ENCODE results near the gene C4orf50. TPM values are rescaled to one million over a fixed set of nuclear protein-coding genes. Genes with fewer than 3 reads are reported as not detected.

Gene C4orf50
- total RNA-seq, 5 donors from 2014 or later (not counting 1 experiment from before 2014, with no cell fraction given) = 0.28 to 3.0 (median 0.54) TPM

- H3K4me1 ChIP-seq (ENCODE audit: control insufficient read depth in 1 of 2, extremely low read depth in 1 of 2, insufficient read depth in 2 of 2, low read length in 2 of 2) = peaks cover 0 to 11% of the 10 kb centered on the region in 2 experiments
- ATAC-seq (replicated peaks in 1 of 4) (no peak), DNase-seq (no peak)
- ChIA-PET POLR2A (no interaction called here), CTCF (no interaction called here)
- 24% methylated on average over 7 of the region's 8 CpGs for WGBS (ENCODE audit: insufficient coverage)
- Mint-ChIP-seq H3K27me3 (peaks cover 53 to 74% of the 10 kb centered on the region in 2 donors), H3K27ac (no peak overlapping the region), H3K9me3 (no peaks in the 10 kb centered on the region), H3K4me3 (peak overlapping the region in 1 of 3 donors; percentile 34), H3K36me3 (no peaks in the 10 kb centered on the region), H3K4me1 (peaks cover 0 to 14% (median 13%) of the 10 kb centered on the region in 3 donors)
- H3K4me3 ChIP-seq (ENCODE audit: control insufficient read depth in 1 of 2, extremely low read depth in 1 of 2, low read length in 1 of 2) = no peak overlapping the region
- no peak overlapping the region for H3K27ac ChIP-seq (ENCODE audit: low read length)
- H3K36me3 ChIP-seq (ENCODE audit: control insufficient read depth in 2 of 2, extremely low read depth in 1 of 2, insufficient read depth in 1 of 2, low read length in 1 of 2) = no peaks in the 10 kb centered on the region
- H3K9me3 ChIP-seq = no peaks in the 10 kb centered on the region
- H3K27me3 ChIP-seq (replicated peaks in 1 of 2; ENCODE audit: control insufficient read depth in 2 of 2, extremely low read depth in 1 of 2, insufficient read depth in 2 of 2, low read length in 1 of 2) = peaks cover 11 to 72% of the 10 kb centered on the region in 2 experiments
Observed at GRCh38 chr4:5889002-5889696, 129.1 kb downstream of the C4orf50 start.

GRCh38 chr4:5888222-5889001 is 129.8 kb downstream of the C4orf50 start:
- no peak overlapping the region for H3K27ac ChIP-seq (ENCODE audit: low read length)
- CTCF ChIA-PET = no interaction called here
- no peaks in the 10 kb centered on the region for H3K36me3 Mint-ChIP-seq
- no peaks in the 10 kb centered on the region for H3K36me3 ChIP-seq (ENCODE audit: control insufficient read depth in 2 of 2, extremely low read depth in 1 of 2, insufficient read depth in 1 of 2, low read length in 1 of 2)
- H3K4me3 Mint-ChIP-seq = peak overlapping the region in 1 of 3 donors; percentile 34
- no peak for ATAC-seq (replicated peaks in 1 of 4)
- H3K9me3 ChIP-seq = no peaks in the 10 kb centered on the region
- POLR2A ChIA-PET = no interaction called here
- H3K4me3 ChIP-seq (ENCODE audit: control insufficient read depth in 1 of 2, extremely low read depth in 1 of 2, low read length in 1 of 2) = no peak overlapping the region
- no peak for DNase-seq
- WGBS (ENCODE audit: insufficient coverage) = 2% methylated on average over 48 of the region's 81 CpGs
- peaks cover 0 to 11% of the 10 kb centered on the region in 2 experiments for H3K4me1 ChIP-seq (ENCODE audit: control insufficient read depth in 1 of 2, extremely low read depth in 1 of 2, insufficient read depth in 2 of 2, low read length in 2 of 2)
- H3K9me3 Mint-ChIP-seq = no peaks in the 10 kb centered on the region
- H3K27ac Mint-ChIP-seq = no peak overlapping the region
- H3K4me1 Mint-ChIP-seq = peaks cover 0 to 13% (median 13%) of the 10 kb centered on the region in 3 donors
- peaks cover 48 to 69% of the 10 kb centered on the region in 2 donors for H3K27me3 Mint-ChIP-seq
- H3K27me3 ChIP-seq (replicated peaks in 1 of 2; ENCODE audit: control insufficient read depth in 2 of 2, extremely low read depth in 1 of 2, insufficient read depth in 2 of 2, low read length in 1 of 2) = peaks cover 10 to 65% of the 10 kb centered on the region in 2 experiments

- peaks cover 0 to 11% of the 10 kb centered on the region in 2 experiments for H3K4me1 ChIP-seq (ENCODE audit: control insufficient read depth in 1 of 2, extremely low read depth in 1 of 2, insufficient read depth in 2 of 2, low read length in 2 of 2)
- CTCF ChIA-PET = no interaction called here
- Mint-ChIP-seq H3K4me1 (peaks cover 0 to 11% (median 11%) of the 10 kb centered on the region in 3 donors), H3K9me3 (no peaks in the 10 kb centered on the region), H3K27me3 (peaks cover 52 to 70% of the 10 kb centered on the region in 2 donors), H3K4me3 (peak overlapping the region in 1 of 3 donors; percentile 31), H3K27ac (no peak overlapping the region), H3K36me3 (no peaks in the 10 kb centered on the region)
- 8% methylated on average over 35 of the region's 70 CpGs for WGBS (ENCODE audit: insufficient coverage)
- no peaks in the 10 kb centered on the region for H3K36me3 ChIP-seq (ENCODE audit: control insufficient read depth in 2 of 2, extremely low read depth in 1 of 2, insufficient read depth in 1 of 2, low read length in 1 of 2)
- no peak overlapping the region for H3K4me3 ChIP-seq (ENCODE audit: control insufficient read depth in 1 of 2, extremely low read depth in 1 of 2, low read length in 1 of 2)
- peaks cover 8 to 62% of the 10 kb centered on the region in 2 experiments for H3K27me3 ChIP-seq (replicated peaks in 1 of 2; ENCODE audit: control insufficient read depth in 2 of 2, extremely low read depth in 1 of 2, insufficient read depth in 2 of 2, low read length in 1 of 2)
- no peak for DNase-seq
- ATAC-seq (replicated peaks in 1 of 4) = no peak
- H3K9me3 ChIP-seq = no peaks in the 10 kb centered on the region
- POLR2A ChIA-PET = no interaction called here
- no peak overlapping the region for H3K27ac ChIP-seq (ENCODE audit: low read length)
Observed at GRCh38 chr4:5887361-5888221, 130.6 kb downstream of the C4orf50 start.

GRCh38 chr4:5887011-5887360 is 131.2 kb downstream of the C4orf50 start:
- POLR2A ChIA-PET = no interaction called here
- 35% methylated on average over 8 of the region's 8 CpGs for WGBS (ENCODE audit: insufficient coverage)

GRCh38 chr4:5885733-5886132 is 132.5 kb downstream of the C4orf50 start:
- ATAC-seq (replicated peaks in 1 of 4) = no peak
- Mint-ChIP-seq H3K4me3 (no peak overlapping the region), H3K9me3 (no peaks in the 10 kb centered on the region), H3K27ac (no peak overlapping the region), H3K36me3 (no peaks in the 10 kb centered on the region), H3K27me3 (peaks cover 45 to 60% of the 10 kb centered on the region in 2 donors), H3K4me1 (peaks cover 0 to 11% (median 11%) of the 10 kb centered on the region in 3 donors)
- Histone ChIP-seq H3K9me3 (no peaks in the 10 kb centered on the region), H3K27me3 (replicated peaks in 1 of 2; ENCODE audit: control insufficient read depth in 2 of 2, extremely low read depth in 1 of 2, insufficient read depth in 2 of 2, low read length in 1 of 2) (peaks cover 8 to 46% of the 10 kb centered on the region in 2 experiments), H3K4me1 (ENCODE audit: control insufficient read depth in 1 of 2, extremely low read depth in 1 of 2, insufficient read depth in 2 of 2, low read length in 2 of 2) (peaks cover 0 to 11% of the 10 kb centered on the region in 2 experiments), H3K36me3 (ENCODE audit: control insufficient read depth in 2 of 2, extremely low read depth in 1 of 2, insufficient read depth in 1 of 2, low read length in 1 of 2) (no peaks in the 10 kb centered on the region), H3K27ac (ENCODE audit: low read length) (no peak overlapping the region), H3K4me3 (ENCODE audit: control insufficient read depth in 1 of 2, extremely low read depth in 1 of 2, low read length in 1 of 2) (no peak overlapping the region)
- no peak for DNase-seq
- 56% methylated on average over 3 of the region's 3 CpGs for WGBS (ENCODE audit: insufficient coverage)
- POLR2A ChIA-PET = no interaction called here
- CTCF ChIA-PET = no interaction called here

More at GRCh38 chr4:5887011-5887360, 131.2 kb downstream of the C4orf50 start:
- ATAC-seq (replicated peaks in 1 of 4) = no peak
- Mint-ChIP-seq H3K27ac (no peak overlapping the region), H3K27me3 (peaks cover 53 to 69% of the 10 kb centered on the region in 2 donors), H3K4me1 (peaks cover 0 to 11% (median 11%) of the 10 kb centered on the region in 3 donors), H3K9me3 (no peaks in the 10 kb centered on the region), H3K36me3 (no peaks in the 10 kb centered on the region), H3K4me3 (peak overlapping the region in 1 of 3 donors; percentile 31)
- H3K4me1 ChIP-seq (ENCODE audit: control insufficient read depth in 1 of 2, extremely low read depth in 1 of 2, insufficient read depth in 2 of 2, low read length in 2 of 2) = peaks cover 0 to 11% of the 10 kb centered on the region in 2 experiments
- peaks cover 8 to 59% of the 10 kb centered on the region in 2 experiments for H3K27me3 ChIP-seq (replicated peaks in 1 of 2; ENCODE audit: control insufficient read depth in 2 of 2, extremely low read depth in 1 of 2, insufficient read depth in 2 of 2, low read length in 1 of 2)
- no peaks in the 10 kb centered on the region for H3K36me3 ChIP-seq (ENCODE audit: control insufficient read depth in 2 of 2, extremely low read depth in 1 of 2, insufficient read depth in 1 of 2, low read length in 1 of 2)
- no peaks in the 10 kb centered on the region for H3K9me3 ChIP-seq
- H3K27ac ChIP-seq (ENCODE audit: low read length) = no peak overlapping the region
- DNase-seq = no peak
- no peak overlapping the region for H3K4me3 ChIP-seq (ENCODE audit: control insufficient read depth in 1 of 2, extremely low read depth in 1 of 2, low read length in 1 of 2)
- CTCF ChIA-PET = no interaction called here

GRCh38 chr4:5884796-5885195 is 133.4 kb downstream of the C4orf50 start:
- peaks cover 0 to 11% (median 8%) of the 10 kb centered on the region in 3 donors for H3K4me1 Mint-ChIP-seq
- Histone ChIP-seq H3K4me1 (ENCODE audit: control insufficient read depth in 1 of 2, extremely low read depth in 1 of 2, insufficient read depth in 2 of 2, low read length in 2 of 2) (peaks cover 0 to 7% of the 10 kb centered on the region in 2 experiments), H3K36me3 (ENCODE audit: control insufficient read depth in 2 of 2, extremely low read depth in 1 of 2, insufficient read depth in 1 of 2, low read length in 1 of 2) (no peaks in the 10 kb centered on the region), H3K27me3 (replicated peaks in 1 of 2; ENCODE audit: control insufficient read depth in 2 of 2, extremely low read depth in 1 of 2, insufficient read depth in 2 of 2, low read length in 1 of 2) (peaks cover 6 to 37% of the 10 kb centered on the region in 2 experiments), H3K27ac (ENCODE audit: low read length) (no peak overlapping the region), H3K9me3 (no peaks in the 10 kb centered on the region), H3K4me3 (ENCODE audit: control insufficient read depth in 1 of 2, extremely low read depth in 1 of 2, low read length in 1 of 2) (no peak overlapping the region)
- WGBS (ENCODE audit: insufficient coverage) = 74% methylated on average over 2 of the region's 7 CpGs
- POLR2A ChIA-PET = no interaction called here
- ATAC-seq (replicated peaks in 1 of 4) = no peak
- H3K27ac Mint-ChIP-seq = no peak overlapping the region
- peaks cover 42 to 52% of the 10 kb centered on the region in 2 donors for H3K27me3 Mint-ChIP-seq
- no peak overlapping the region for H3K4me3 Mint-ChIP-seq
- no peak for DNase-seq
- CTCF ChIA-PET = interaction anchor here in 1 of 2 donors (0.6 kb wide), 2 partner anchors 47 to 115 kb away, joined by 3 read pairs; no protein-coding TSS in a partner anchor
- H3K9me3 Mint-ChIP-seq = no peaks in the 10 kb centered on the region
- no peaks in the 10 kb centered on the region for H3K36me3 Mint-ChIP-seq

Measured in T-cell (primary cell).